Common myeloid progenitor, CD34-positive (primary cell): ENCODE results near the gene DNAJC10.

Experiments
- CTCF ChIA-PET: fragments of 350-600 bp; sonication (Branson Sonifier 250); formaldehyde crosslinking; loops from one replicate; lab custom pipeline; 2021; ENCODE audit warnings: antibody characterized with exemption; lab: Charles Lee
- POLR2A ChIA-PET: fragments of 350-600 bp; sonication (Branson Sonifier 250); formaldehyde crosslinking; loops from one replicate; lab custom pipeline; 2021; ENCODE audit warnings: antibody characterized with exemption; lab: Charles Lee
- DNase-seq, 3 donors: peaks; one replicate each; pipeline versions ENCODE4 v3.0.0 to v3.0.0-alpha.2; 2013
- H3K27ac ChIP-seq, 2 experiments: 1 replicate in 1 of 2; 2 replicates in 1 of 2; pipeline ENCODE4 v1.7.0; 2013; ENCODE audit warnings: inconsistent platforms in 2 of 2, low read length in 2 of 2, mild to moderate bottlenecking in 2 of 2, low read depth in 1 of 2, moderate library complexity in 1 of 2; ENCODE audit not compliant: severe bottlenecking in 2 of 2, insufficient read depth in 1 of 2, poor library complexity in 1 of 2
- H3K27me3 ChIP-seq, 5 experiments: replicated peaks in 2 of 5; 1 replicate in 3 of 5; 2 replicates in 2 of 5; pipeline versions ENCODE4 v1.6.1 to v1.7.0; 2013; ENCODE audit warnings: low read length in 4 of 5, mild to moderate bottlenecking in 2 of 5, moderate library complexity in 2 of 5, inconsistent platforms in 1 of 5; ENCODE audit not compliant: insufficient read depth in 5 of 5, control insufficient read depth in 4 of 5
- H3K36me3 ChIP-seq, 4 experiments: 1 replicate in 2 of 4; 2 replicates in 2 of 4; pipeline versions ENCODE4 v1.6.1 to v1.7.0; 2013; ENCODE audit warnings: low read length in 3 of 4, control low read depth in 1 of 4, mild to moderate bottlenecking in 1 of 4; ENCODE audit not compliant: control insufficient read depth in 4 of 4, insufficient read depth in 4 of 4
- H3K4me1 ChIP-seq, 4 experiments: 1 replicate in 3 of 4; 2 replicates in 1 of 4; pipeline versions ENCODE4 v1.6.1 to v1.7.1; 2013; ENCODE audit warnings: low read length in 3 of 4, mild to moderate bottlenecking in 3 of 4, control low read depth in 1 of 4, inconsistent platforms in 1 of 4, moderate library complexity in 1 of 4; ENCODE audit not compliant: control insufficient read depth in 4 of 4, insufficient read depth in 4 of 4; ENCODE audit errors: control extremely low read depth in 1 of 4
- H3K4me3 ChIP-seq, 7 experiments: 1 replicate in 4 of 7; 2 replicates in 3 of 7; pipeline versions ENCODE4 v1.5.1 to v1.7.0; 2013; ENCODE audit warnings: mild to moderate bottlenecking in 7 of 7, low read length in 6 of 7, moderate library complexity in 6 of 7, inconsistent platforms in 2 of 7, low read depth in 2 of 7, control low read depth in 1 of 7; ENCODE audit not compliant: insufficient read depth in 4 of 7, control insufficient read depth in 1 of 7; ENCODE audit errors: extremely low read depth in 1 of 7
- H3K9me3 ChIP-seq, 5 experiments: 1 replicate in 4 of 5; 2 replicates in 1 of 5; pipeline versions ENCODE4 v1.6.1 to v1.7.1; 2013; ENCODE audit warnings: low read length in 4 of 5, mild to moderate bottlenecking in 2 of 5, inconsistent platforms in 1 of 5, low read depth in 1 of 5, moderate library complexity in 1 of 5; ENCODE audit not compliant: control insufficient read depth in 4 of 5, insufficient read depth in 2 of 5; ENCODE audit errors: control extremely low read depth in 1 of 5
- WGBS: methylation state at CpG from one replicate; pipeline ENCODE4 v1.1.5; 2013; ENCODE audit not compliant: insufficient coverage; 5-methylcytosine and 5-hydroxymethylcytosine counted together

The DNAJC10 gene

DNA sequence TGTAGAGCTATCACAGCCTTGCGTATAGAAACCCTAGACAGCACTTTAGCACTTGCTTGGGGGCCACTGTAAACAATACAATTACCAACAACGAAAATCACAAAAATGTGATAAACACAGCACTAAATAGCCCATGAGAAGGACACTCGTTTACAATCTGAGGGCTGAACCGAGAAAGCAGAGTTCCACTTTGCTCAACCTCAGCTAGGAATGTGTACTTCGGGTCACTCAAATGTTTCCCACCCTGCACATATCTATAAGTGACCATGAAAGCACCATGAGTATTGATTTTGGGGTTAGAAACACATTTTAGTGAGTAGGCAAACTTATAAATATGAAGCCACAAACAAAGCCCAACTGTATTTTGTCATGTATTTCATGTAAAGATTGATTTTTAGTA is 88.1 kb downstream of the DNAJC10 start:
- ChIA-PET CTCF (no interaction called here), POLR2A (no interaction called here)
- Histone ChIP-seq H3K36me3 (no peaks in the 10 kb centered on the region), H3K9me3 (no peaks in the 10 kb centered on the region), H3K4me3 (no peak overlapping the region), H3K27ac (no peak overlapping the region), H3K27me3 (no peaks in the 10 kb centered on the region), H3K4me1 (no peaks in the 10 kb centered on the region)
- DNase-seq, result no peak
- 100% methylated on average over 3 of the region's 5 CpGs for WGBS

DNA sequence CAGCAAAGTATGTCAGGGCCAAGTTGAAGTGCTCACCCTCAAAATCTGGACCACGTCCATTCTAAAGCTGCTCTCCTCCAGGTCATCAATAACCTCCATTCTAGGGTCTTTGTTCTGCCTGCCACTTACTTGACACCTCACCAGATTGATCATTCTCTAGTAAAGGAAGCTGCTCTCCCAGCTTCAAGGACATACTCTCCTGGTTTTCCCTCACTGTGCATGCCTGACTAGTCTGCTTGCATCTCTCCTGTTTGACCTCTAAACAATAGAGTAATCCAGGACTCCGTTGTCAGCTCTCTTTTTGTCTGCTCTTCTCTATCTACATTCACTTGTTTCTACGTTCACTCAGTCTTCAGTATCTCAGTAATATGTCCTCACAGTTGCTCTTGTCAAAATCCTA is 91.3 kb downstream of the DNAJC10 start:
- WGBS, result 94% methylated on average over 3 of the region's 3 CpGs
- Histone ChIP-seq H3K36me3 (no peaks in the 10 kb centered on the region), H3K4me3 (no peak overlapping the region), H3K9me3 (no peaks in the 10 kb centered on the region), H3K4me1 (no peaks in the 10 kb centered on the region), H3K27ac (no peak overlapping the region), H3K27me3 (peaks cover 0 to 3% (median 0%) of the 10 kb centered on the region in 5 experiments)
- POLR2A ChIA-PET, result no interaction called here
- no peak for DNase-seq
- CTCF ChIA-PET, result interaction anchor here (0.8 to 1.3 kb wide), 2 partner anchors 18 to 172 kb away, joined by 3 to 4 read pairs; no protein-coding TSS in a partner anchor

DNA sequence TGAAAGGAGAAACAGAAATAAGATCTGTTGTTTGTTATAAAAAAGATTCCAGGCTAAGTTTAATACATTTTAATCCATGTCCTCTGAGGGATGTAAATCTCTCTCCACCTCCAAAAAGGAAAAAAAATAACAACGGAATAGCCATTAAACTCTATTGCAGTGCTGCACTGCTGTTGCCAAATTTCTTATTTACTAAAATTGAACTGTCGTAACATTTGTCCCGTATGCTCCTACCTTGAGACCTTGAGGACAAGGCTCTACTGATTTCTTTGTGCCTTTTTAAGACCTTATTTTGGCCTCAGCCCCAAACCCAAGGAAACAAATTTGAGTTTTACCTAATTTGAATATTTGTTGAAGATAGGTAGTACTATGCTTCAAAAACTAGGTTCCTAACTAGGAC is 94.0 kb downstream of the DNAJC10 start:
- WGBS, result 100% methylated on average over 2 of the region's 3 CpGs
- CTCF ChIA-PET, result no interaction called here
- POLR2A ChIA-PET, result no interaction called here
- Histone ChIP-seq H3K27me3 (peaks cover 0 to 4% (median 0%) of the 10 kb centered on the region in 5 experiments), H3K4me3 (no peak overlapping the region), H3K27ac (no peak overlapping the region), H3K4me1 (no peaks in the 10 kb centered on the region), H3K36me3 (no peaks in the 10 kb centered on the region), H3K9me3 (no peaks in the 10 kb centered on the region)
- DNase-seq, result no peak

DNA sequence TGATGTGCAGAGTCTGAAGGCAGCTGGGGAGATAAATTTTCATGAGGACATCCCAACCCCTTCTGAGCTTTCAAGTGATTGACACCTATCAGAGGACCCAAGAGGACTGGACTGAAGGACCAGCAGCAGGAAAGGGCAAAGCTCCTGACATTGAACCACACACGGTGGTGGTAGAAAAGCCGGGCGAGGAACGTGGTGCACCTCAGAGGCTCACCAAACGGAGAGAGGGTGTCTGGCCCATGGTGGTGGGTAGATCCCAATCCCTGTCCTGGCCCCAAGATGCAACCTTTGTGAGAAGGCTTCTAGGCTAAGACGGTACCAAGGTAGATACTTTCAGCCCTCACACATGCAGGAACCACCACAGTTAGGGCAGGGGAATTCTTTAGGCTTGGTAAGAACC is 98.3 kb downstream of the DNAJC10 start:
- no CpG with 5 or more reads among the region's 6 CpGs for WGBS
- CTCF ChIA-PET, result no interaction called here

DNA sequence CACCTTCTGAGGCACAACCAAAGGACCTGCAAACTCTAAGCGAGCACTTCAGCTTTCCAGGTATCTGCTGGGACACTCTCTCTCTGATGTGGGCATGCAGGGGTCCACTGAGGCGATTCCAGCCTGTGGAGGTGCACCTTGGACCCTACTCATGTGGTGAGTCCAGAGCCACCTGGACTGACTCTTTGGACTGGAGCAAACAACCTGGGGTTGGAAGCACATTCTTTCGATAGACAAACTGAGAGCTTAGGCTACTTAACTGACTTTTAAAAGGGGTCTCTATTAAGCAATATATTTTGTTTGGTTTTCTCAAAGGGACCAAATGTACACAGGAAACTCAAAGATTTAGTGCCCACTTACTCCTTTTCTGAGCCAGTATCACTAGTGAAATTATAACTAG is 98.7 kb downstream of the DNAJC10 start:
- CTCF ChIA-PET, result interaction anchor here (1.2 kb wide), 1 partner anchor 21 kb away, joined by 3 read pairs; no protein-coding TSS in a partner anchor

More for the DNA sequence above, 98.3 kb downstream of the DNAJC10 start:
- POLR2A ChIA-PET, result no interaction called here
- Histone ChIP-seq H3K9me3 (no peaks in the 10 kb centered on the region), H3K4me3 (no peak overlapping the region), H3K4me1 (no peaks in the 10 kb centered on the region), H3K27me3 (peaks cover 0 to 4% (median 0%) of the 10 kb centered on the region in 5 experiments), H3K36me3 (no peaks in the 10 kb centered on the region), H3K27ac (no peak overlapping the region)
- no peak for DNase-seq

DNA sequence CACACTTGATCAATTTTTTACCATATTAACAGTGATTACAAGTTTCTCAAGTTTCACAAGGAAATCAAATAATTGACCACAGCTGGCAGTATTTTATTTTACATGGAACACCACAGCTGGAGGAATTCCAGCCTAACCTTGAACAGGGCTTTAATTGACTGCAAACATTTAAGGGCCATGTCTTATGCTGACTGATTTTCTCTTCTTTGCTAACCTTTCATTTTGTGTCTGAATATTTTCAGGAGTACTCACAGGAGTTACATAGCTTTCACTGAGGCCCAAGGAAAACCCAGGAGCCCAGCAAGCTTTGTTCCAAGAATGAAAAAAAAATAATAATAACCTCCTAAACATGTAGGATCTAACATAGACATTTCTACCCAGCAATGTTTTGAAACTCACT is 100.8 kb downstream of the DNAJC10 start:
- Histone ChIP-seq H3K4me3 (no peak overlapping the region), H3K27ac (no peak overlapping the region), H3K9me3 (no peaks in the 10 kb centered on the region), H3K36me3 (no peaks in the 10 kb centered on the region), H3K27me3 (peaks cover 0 to 3% (median 0%) of the 10 kb centered on the region in 5 experiments), H3K4me1 (no peaks in the 10 kb centered on the region)
- ChIA-PET CTCF (no interaction called here), POLR2A (no interaction called here)
- no peak for DNase-seq

More for the DNA sequence above, 98.7 kb downstream of the DNAJC10 start:
- no peak overlapping the region for H3K27ac ChIP-seq
- H3K27me3 ChIP-seq, result peaks cover 0 to 4% (median 0%) of the 10 kb centered on the region in 5 experiments
- no peak overlapping the region for H3K4me3 ChIP-seq
- no peaks in the 10 kb centered on the region for H3K36me3 ChIP-seq
- DNase-seq, result no peak
- POLR2A ChIA-PET, result no interaction called here
- no peaks in the 10 kb centered on the region for H3K4me1 ChIP-seq
- no peaks in the 10 kb centered on the region for H3K9me3 ChIP-seq
- 90% methylated on average over 2 of the region's 3 CpGs for WGBS

DNA sequence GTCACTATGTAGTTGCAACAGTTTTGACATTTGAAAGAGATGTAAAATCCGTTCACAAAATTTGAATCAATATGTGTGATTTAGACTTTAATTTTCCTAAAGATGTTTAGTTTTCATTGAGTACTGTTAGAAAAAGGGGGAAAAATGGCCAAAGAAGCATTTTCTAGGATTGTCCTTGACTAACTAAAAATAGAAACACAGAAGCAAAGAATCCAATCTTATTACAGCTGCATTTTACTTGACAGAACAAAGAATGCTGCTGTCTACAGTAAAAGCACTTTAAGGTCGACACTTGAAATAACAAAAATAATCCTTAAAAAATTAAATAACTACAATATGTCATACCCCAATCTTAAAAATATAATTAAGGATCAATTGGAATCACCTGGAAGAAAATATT is 101.5 kb downstream of the DNAJC10 start:
- WGBS, result no CpG with 5 or more reads among the region's 2 CpGs
- no peaks in the 10 kb centered on the region for H3K4me1 ChIP-seq
- CTCF ChIA-PET, result interaction anchor here (1.4 kb wide), 1 partner anchor 36 kb away, joined by 3 read pairs; no protein-coding TSS in a partner anchor

More for the DNA sequence above, 101.5 kb downstream of the DNAJC10 start:
- no peaks in the 10 kb centered on the region for H3K9me3 ChIP-seq
- POLR2A ChIA-PET, result no interaction called here
- no peak overlapping the region for H3K27ac ChIP-seq
- peaks cover 0 to 3% (median 0%) of the 10 kb centered on the region in 5 experiments for H3K27me3 ChIP-seq
- DNase-seq, result no peak
- no peak overlapping the region for H3K4me3 ChIP-seq
- no peaks in the 10 kb centered on the region for H3K36me3 ChIP-seq
